HG02642 (cell line): ENCODE data around the gene LRRC72.
"Not testable (repeated sequence)": the region's sequence is repeated elsewhere in the genome, so short reads cannot be mapped to it uniquely, and the experiment has no call there.

Experiments used
- ATAC-seq: cut with Tn5 transposase; IDR thresholded peaks from one replicate; pipeline ENCODE4 v1.9.1; 2021; ENCODE audit warnings: mild to moderate bottlenecking; ENCODE audit not compliant: unreplicated experiment, poor library complexity

LRRC72 gene

DNA sequence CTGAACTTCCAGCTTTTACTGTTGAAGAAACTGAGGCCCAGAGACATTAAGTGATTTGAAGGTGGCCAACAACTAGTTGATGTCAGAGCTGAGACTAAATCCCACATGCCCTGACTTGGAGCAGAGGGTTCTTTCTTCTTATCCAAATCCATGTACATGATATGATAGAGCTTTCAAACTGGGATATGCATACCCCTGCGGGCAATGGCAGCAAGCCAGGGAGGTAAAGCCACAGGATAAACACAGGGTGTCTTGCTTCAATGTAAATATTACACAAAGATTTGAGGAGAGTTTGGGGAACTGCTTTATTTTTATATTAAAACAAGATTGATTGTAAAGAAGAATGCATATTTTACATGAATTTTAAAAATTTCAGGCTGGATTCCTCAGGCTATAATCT, 2.3 kb upstream of the LRRC72 start:
- ATAC-seq = no peak

DNA sequence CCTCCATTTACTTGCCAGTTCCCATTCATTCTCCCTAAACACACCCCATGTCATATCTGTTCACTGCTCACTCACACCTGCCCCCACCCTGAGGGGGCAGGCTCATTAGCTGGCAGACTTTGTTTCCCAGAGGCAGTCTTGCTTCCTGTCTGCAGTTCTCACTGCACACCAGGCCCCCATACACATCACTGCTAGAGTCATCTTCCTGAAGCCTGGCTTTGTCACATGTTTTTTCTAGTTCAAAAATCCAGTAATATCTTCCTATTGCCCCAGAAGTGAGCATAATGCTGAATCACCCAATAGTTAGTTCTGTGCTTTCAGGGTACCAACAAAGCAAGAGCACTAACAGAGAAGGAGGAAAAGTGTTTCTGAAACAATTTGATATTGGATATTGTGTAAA, 1.9 kb downstream of the LRRC72 start:
- no peak for ATAC-seq

DNA sequence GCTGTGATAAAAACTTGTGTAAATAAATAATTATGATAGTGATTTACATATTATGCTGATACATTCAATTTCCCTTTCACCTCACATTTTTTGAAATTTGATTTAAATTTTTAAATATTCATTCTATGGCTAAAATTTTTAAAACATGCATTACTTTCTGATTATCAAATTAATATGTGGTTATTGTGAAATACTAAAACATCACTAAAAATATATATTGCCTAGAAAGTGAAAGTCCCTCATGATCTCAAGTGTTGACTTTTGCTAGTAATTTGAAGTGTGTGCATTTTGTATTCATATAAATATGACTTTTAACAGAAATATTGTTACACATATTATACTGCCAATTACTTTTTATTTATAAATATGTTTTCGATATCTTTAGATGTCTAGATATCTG, 3.1 kb downstream of the LRRC72 start:
- ATAC-seq = no peak

DNA sequence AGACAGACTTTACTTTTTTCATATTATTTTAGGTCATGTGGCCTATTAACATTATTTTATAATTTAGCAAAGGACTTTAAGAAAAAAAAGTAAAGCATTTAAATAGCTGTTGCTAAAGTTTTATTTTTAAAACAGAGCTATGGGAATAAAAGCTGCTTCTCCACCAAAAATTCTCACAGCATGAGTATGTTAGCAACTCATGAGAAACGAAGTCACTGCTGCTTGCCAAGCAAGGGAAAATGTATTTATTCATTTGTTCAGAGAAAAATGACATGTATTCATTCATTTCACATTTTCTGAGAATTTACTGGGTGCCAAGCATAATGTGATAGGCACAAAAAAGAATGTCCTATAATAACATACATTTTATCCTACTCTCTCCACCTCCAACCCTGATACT, 5.1 kb downstream of the LRRC72 start:
- ATAC-seq = no peak

DNA sequence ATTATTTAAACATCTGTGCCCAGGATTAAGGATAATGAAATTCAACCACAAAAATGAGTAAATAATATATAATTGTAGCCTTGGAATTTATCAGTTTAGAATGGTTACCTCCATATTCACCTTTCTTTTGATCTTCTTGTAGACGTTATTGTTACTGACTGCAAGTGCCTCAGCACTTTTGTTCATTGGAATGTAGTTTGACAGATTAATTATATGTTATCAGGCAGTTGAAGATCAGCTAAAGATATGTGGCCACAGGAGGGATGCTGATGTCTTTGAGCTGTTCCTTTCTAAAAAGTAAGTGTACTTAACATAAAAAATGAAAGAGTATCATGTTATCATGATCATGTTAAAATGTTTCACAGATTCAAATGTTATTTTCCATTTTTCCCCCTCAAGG, 5.6 kb downstream of the LRRC72 start:
- ATAC-seq = no peak

DNA sequence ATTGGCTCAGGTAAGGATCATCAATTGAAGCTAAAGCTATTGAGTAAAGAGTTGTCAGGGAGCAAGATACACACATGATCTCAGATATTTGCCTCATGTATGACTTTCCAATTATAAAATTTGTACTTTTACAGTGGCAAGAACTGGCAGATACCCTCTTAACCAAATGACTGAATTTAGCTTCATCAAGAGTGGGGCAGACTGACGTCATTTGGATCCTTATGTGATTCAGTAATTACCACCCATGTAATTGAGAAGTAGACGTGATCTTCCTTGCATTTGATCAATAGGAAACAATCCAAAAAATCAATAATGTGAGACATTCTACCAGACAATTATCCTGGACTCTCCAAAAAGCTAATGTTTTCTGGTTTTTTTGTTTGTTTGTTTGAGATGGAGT, 8.9 kb downstream of the LRRC72 start:
- ATAC-seq = no peak

DNA sequence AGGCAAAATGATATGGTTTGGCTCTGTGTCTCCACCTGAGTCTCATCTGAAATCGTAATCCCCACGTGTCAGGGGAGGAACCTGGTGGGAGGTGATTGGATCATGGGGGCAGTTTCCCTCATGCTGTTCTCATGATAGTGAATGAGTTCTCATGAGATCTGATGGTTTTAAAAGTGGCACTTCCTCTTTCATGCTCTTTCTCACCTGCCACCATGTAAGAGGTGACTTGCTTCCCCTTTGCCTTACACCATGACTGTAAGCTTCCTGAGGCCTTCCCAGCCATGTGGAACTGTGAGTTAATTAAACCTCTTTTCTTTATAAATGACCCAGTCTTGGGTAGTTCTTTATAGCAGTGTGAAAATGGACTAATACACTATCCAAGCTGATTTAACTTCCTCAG, 13.9 kb downstream of the LRRC72 start:
- ATAC-seq = not testable (repeated sequence)

DNA sequence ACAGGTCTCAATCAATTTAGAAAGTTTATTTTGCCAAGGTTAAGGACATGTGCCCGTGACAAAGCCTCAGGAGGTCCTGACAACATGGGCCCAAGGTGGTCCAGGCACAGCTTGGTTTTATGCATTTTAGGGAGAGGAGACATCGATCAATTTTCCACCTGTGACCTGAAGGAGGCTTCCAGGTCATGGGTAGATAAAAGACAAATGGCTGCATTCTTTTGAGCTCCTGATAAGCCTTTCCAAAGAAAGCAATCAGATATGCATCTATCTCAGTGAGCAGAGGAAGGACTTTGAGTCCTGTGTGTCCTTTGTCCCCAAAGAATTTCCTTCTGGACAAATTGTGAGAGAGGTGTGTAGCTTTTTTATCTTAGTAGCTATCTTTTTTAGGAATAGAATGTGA, 15.8 kb downstream of the LRRC72 start:
- no peak for ATAC-seq

GRCh38 chr7:16543456-16543855, 16.8 kb downstream of the LRRC72 start:
- ATAC-seq = no peak

- no peak for ATAC-seq
Observed at GRCh38 chr7:16546921-16547505, 20.4 kb downstream of the LRRC72 start.

DNA sequence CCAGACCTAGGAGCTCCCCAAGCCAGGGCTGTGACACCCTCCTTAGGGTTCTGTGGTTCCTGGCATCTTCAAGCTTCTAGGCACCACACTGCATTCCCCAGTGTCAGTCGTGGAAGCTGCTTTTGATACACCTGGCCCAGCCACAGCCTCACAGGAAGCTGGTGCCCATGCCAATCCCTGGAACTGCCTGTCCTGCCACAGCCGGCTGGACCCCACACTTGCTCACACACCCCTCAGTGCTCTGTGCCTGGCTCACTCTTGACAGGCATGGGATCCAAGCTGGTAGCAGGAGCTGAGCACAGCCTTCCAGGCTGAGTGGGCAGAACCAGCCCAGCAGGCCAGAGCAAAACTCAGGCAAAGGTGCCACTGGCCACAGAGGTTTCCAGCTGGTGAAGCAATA, 21.8 kb downstream of the LRRC72 start:
- no peak for ATAC-seq

GRCh38 chr7:16550671-16551070, 24.0 kb downstream of the LRRC72 start:
- ATAC-seq = no peak

GRCh38 chr7:16554518-16555236, 28.1 kb downstream of the LRRC72 start:
- no peak for ATAC-seq

DNA sequence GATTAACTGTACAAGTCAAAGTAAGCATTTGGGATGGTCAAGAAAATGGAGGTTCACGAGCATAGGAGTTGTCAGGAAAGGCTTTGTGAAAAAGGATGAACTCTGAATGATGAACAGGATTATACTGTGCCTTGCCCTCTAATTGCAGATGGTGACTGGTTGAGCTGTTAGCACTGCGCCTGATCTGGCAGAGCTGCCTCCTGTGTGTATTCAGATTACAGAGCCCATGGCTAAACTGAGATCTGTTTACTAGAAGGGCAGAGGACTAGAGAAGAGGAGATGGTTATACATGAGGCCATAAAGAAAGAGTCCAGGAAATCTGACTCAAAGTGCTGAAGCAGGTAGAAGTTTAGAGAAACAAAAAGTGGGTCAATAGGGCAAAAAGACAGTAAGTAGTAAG, 29.7 kb downstream of the LRRC72 start:
- ATAC-seq = no peak

DNA sequence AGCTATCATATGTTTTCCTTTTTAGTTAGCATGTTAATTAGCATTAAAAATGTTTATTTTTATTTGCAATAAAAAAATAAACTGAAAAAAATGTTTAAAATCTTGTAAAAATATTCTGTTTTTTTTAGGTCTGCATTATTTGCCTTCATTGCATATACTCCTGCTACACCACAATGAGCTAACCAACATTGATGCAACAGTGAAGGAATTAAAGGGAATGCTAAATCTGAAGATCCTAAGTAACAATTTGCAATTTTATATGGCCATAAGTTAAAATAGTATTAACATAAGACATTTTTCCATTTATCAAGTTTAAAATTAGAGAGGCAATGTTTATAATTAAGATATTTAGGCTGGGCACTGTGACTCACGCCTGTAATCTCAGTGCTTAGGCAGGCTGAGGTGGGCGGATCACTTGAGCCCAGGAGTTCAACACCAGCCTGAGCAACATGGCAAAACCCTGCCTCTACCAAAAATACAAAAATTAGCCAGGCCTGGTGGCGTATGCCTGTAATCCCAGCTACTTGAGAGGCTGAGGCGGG, 32.2 kb downstream of the LRRC72 start:
- ATAC-seq = no peak

GRCh38 chr7:16559497-16560179, 33.0 kb downstream of the LRRC72 start:
- ATAC-seq = no peak

DNA sequence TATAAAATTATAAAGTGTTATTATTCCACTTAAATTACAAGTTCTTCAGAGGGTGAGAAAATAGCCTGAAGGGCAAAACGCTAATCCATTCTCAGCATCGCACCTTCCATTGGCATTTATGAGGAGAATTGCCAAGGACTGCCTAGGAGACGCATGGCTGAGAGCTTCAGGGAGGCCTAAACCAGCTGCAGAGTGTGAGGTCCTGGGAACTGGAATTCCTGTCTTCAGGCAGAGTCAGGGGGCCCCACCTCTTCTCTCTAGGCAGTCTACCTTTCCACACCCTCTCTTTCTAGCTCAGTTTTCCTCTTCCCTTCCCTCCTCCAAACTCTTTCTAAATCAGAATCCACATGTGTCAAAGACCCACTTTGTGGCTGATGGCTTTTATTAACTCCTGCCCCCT, 35.3 kb downstream of the LRRC72 start:
- no peak for ATAC-seq

- no peak for ATAC-seq
Observed at GRCh38 chr7:16562456-16563220, 36.0 kb downstream of the LRRC72 start.

- peak; percentile 70 for ATAC-seq
Observed at GRCh38 chr7:16563281-16564022, 36.8 kb downstream of the LRRC72 start.

DNA sequence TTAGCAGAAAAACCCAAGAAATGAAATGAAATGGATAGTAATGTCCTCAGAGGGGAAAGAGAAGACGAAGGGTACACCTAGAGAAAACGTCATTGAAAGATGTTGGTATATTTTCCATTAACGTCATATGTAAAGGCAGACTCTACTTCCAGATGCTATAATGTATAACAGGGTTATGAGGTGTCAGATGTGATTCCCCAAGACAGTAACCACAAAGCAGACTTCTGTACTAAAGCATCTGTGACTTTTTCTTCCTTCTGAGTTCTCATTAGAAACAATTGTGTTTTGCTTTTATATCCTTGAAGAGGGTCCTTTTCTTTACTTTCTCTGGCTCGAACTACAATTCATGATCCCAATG, 37.4 kb downstream of the LRRC72 start:
- ATAC-seq = no peak
